ENCODE data around the gene ARHGAP32. TPM values are rescaled to one million over a fixed set of nuclear protein-coding genes. Genes with fewer than 3 reads are reported as not detected.

ARHGAP32 gene
- polyA plus RNA-seq, 1 donor from 2014 or later: 12.0 TPM

DNA sequence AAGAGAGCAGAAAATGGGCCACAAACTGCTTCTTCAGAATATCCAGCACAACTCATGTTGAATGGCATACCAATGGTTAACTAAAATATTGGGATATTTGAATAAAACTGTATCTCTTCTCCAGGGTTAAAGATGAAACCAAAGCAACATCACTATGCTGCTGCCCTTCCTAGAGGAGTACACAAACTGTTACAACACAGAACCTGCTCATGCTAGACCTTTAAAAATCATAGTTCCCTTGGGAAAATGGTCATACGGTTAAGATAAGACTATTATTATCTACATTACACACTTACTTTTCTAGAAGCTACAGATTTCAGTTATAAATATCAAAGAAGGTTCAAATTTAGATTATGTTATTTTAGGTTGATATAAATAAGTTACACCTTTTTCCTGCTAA, 170.8 kb downstream of the ARHGAP32 start:
- TF ChIP-seq, protein P1, sequence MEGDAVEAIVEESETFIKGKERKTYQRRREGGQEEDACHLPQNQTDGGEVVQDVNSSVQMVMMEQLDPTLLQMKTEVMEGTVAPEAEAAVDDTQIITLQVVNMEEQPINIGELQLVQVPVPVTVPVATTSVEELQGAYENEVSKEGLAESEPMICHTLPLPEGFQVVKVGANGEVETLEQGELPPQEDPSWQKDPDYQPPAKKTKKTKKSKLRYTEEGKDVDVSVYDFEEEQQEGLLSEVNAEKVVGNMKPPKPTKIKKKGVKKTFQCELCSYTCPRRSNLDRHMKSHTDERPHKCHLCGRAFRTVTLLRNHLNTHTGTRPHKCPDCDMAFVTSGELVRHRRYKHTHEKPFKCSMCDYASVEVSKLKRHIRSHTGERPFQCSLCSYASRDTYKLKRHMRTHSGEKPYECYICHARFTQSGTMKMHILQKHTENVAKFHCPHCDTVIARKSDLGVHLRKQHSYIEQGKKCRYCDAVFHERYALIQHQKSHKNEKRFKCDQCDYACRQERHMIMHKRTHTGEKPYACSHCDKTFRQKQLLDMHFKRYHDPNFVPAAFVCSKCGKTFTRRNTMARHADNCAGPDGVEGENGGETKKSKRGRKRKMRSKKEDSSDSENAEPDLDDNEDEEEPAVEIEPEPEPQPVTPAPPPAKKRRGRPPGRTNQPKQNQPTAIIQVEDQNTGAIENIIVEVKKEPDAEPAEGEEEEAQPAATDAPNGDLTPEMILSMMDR (IDR thresholded peaks at IDR 0.05; ENCODE audit: poor library complexity, severe bottlenecking): no peak
- TF ChIP-seq RAD21 (conservative IDR thresholded peaks at IDR 0.05): no peak
- H3K79me2 ChIP-seq (replicated peaks; ENCODE audit: insufficient read depth, low read length): no peaks in the 10 kb centered on the region
- H3K9me3 ChIP-seq (ENCODE audit: low read length): no peaks in the 10 kb centered on the region
- no peak overlapping the region for H3K4me3 ChIP-seq (ENCODE audit: low read length)
- H3K9me2 ChIP-seq (ENCODE audit: insufficient read depth, low read length): no peaks in the 10 kb centered on the region
- peaks cover 3% of the 10 kb centered on the region for H3K36me3 ChIP-seq (ENCODE audit: insufficient read depth, low read length)
- H2AFZ ChIP-seq (ENCODE audit: low read depth, low read length): no peak overlapping the region
- H3K27ac ChIP-seq (ENCODE audit: low read length): no peak overlapping the region
- no peak overlapping the region for H3K4me2 ChIP-seq (ENCODE audit: low read length)
- H4K20me1 ChIP-seq (ENCODE audit: insufficient read depth): no peaks in the 10 kb centered on the region
- H3K9ac ChIP-seq (ENCODE audit: low read length): no peak overlapping the region
- no peaks in the 10 kb centered on the region for H3F3A ChIP-seq (ENCODE audit: insufficient read depth, low read length, poor library complexity, severe bottlenecking)
- no peaks in the 10 kb centered on the region for H3K27me3 ChIP-seq (ENCODE audit: insufficient read depth, low read depth, low read length)

DNA sequence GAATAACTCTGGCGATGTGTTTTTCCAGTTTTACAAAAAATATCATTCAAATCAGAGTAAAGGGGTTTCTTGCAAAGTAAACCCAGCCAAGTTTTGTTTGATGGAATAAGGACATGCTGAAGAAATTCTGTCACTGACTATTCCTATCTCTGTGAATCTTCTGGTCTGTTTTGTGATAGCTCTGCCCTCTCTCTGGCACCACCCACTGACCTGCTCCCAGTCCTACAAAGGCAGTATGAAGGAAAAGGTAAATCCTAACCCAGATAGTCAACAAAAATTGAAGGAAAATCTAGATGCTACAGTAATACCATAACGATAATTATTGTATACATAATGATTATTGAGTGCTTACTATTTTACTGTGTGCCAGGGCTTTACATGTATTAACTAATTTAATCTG, 173.1 kb downstream of the ARHGAP32 start:
- H3K9me2 ChIP-seq (ENCODE audit: insufficient read depth, low read length): no peaks in the 10 kb centered on the region
- TF ChIP-seq RAD21 (conservative IDR thresholded peaks at IDR 0.05) (no peak), EP300 (conservative IDR thresholded peaks at IDR 0.05; ENCODE audit: poor library complexity, severe bottlenecking) (no peak), EZH2 (IDR thresholded peaks at IDR 0.05; ENCODE audit: borderline replicate concordance, insufficient read depth, low read length, poor library complexity, severe bottlenecking) (no peak), POLR2AphosphoS5 (IDR thresholded peaks at IDR 0.05) (no peak), TAF1 (IDR thresholded peaks at IDR 0.05; ENCODE audit: low read depth) (no peak), SMC3 (conservative IDR thresholded peaks at IDR 0.05; ENCODE audit: poor library complexity) (no peak), MXI1 (conservative IDR thresholded peaks at IDR 0.05; ENCODE audit: poor library complexity, severe bottlenecking) (no peak)
- TF ChIP-seq, protein P2, sequence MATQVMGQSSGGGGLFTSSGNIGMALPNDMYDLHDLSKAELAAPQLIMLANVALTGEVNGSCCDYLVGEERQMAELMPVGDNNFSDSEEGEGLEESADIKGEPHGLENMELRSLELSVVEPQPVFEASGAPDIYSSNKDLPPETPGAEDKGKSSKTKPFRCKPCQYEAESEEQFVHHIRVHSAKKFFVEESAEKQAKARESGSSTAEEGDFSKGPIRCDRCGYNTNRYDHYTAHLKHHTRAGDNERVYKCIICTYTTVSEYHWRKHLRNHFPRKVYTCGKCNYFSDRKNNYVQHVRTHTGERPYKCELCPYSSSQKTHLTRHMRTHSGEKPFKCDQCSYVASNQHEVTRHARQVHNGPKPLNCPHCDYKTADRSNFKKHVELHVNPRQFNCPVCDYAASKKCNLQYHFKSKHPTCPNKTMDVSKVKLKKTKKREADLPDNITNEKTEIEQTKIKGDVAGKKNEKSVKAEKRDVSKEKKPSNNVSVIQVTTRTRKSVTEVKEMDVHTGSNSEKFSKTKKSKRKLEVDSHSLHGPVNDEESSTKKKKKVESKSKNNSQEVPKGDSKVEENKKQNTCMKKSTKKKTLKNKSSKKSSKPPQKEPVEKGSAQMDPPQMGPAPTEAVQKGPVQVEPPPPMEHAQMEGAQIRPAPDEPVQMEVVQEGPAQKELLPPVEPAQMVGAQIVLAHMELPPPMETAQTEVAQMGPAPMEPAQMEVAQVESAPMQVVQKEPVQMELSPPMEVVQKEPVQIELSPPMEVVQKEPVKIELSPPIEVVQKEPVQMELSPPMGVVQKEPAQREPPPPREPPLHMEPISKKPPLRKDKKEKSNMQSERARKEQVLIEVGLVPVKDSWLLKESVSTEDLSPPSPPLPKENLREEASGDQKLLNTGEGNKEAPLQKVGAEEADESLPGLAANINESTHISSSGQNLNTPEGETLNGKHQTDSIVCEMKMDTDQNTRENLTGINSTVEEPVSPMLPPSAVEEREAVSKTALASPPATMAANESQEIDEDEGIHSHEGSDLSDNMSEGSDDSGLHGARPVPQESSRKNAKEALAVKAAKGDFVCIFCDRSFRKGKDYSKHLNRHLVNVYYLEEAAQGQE (IDR thresholded peaks at IDR 0.05; ENCODE audit: borderline replicate concordance): no peak
- TF ChIP-seq, protein P1 (IDR thresholded peaks at IDR 0.05; ENCODE audit: poor library complexity, severe bottlenecking): no peak
- no peaks in the 10 kb centered on the region for H3K27me3 ChIP-seq (ENCODE audit: insufficient read depth, low read depth, low read length)
- no peak overlapping the region for H3K4me2 ChIP-seq (ENCODE audit: low read length)
- H3K79me2 ChIP-seq (replicated peaks; ENCODE audit: insufficient read depth, low read length): no peaks in the 10 kb centered on the region
- H3K9me3 ChIP-seq (ENCODE audit: low read length): no peaks in the 10 kb centered on the region
- no peak overlapping the region for H3K9ac ChIP-seq (ENCODE audit: low read length)
- H3K36me3 ChIP-seq (ENCODE audit: insufficient read depth, low read length): peaks cover 3% of the 10 kb centered on the region
- H3F3A ChIP-seq (ENCODE audit: insufficient read depth, low read length, poor library complexity, severe bottlenecking): no peaks in the 10 kb centered on the region
- H2AFZ ChIP-seq (ENCODE audit: low read depth, low read length): no peak overlapping the region
- no peak overlapping the region for H3K27ac ChIP-seq (ENCODE audit: low read length)
- H3K4me3 ChIP-seq (ENCODE audit: low read length): no peak overlapping the region
- no peaks in the 10 kb centered on the region for H4K20me1 ChIP-seq (ENCODE audit: insufficient read depth)
